ENCODE data around the gene CTSH. TPM values are rescaled to one million over a fixed set of nuclear protein-coding genes. Genes with fewer than 3 reads are reported as not detected.
"Not testable (repeated sequence)": the region's sequence is repeated elsewhere in the genome, so short reads cannot be mapped to it uniquely, and the experiment has no call there.

Gene CTSH
- total RNA-seq, 1 experiment from 2014 or later, result 14.4 TPM

- H3K36me3 Mint-ChIP-seq (ENCODE audit: insufficient read depth, unreplicated experiment), result peaks cover 65% of the 10 kb centered on the region
- no peaks in the 10 kb centered on the region for H3K27me3 Mint-ChIP-seq (ENCODE audit: insufficient read depth, unreplicated experiment)
- CTCF ChIA-PET, result interaction anchor here (0.8 kb wide), 1 partner anchor 304 kb away, joined by 3 read pairs; no protein-coding TSS in a partner anchor
- intact Hi-C loops (cut with micrococcal nuclease), result no loop called here
- no peak overlapping the region for H3K27ac Mint-ChIP-seq (ENCODE audit: low read depth, unreplicated experiment)
- no peaks in the 10 kb centered on the region for H3K9me3 Mint-ChIP-seq (ENCODE audit: unreplicated experiment)
- POLR2A ChIA-PET, result interaction anchor here (1.0 to 1.6 kb wide), 5 partner anchors 10 to 22 kb away, joined by 3 to 7 read pairs (median 4); no protein-coding TSS in a partner anchor
- H3K4me1 Mint-ChIP-seq (ENCODE audit: insufficient read depth, unreplicated experiment), result peaks cover 11% of the 10 kb centered on the region
- TF ChIP-seq, protein P1, sequence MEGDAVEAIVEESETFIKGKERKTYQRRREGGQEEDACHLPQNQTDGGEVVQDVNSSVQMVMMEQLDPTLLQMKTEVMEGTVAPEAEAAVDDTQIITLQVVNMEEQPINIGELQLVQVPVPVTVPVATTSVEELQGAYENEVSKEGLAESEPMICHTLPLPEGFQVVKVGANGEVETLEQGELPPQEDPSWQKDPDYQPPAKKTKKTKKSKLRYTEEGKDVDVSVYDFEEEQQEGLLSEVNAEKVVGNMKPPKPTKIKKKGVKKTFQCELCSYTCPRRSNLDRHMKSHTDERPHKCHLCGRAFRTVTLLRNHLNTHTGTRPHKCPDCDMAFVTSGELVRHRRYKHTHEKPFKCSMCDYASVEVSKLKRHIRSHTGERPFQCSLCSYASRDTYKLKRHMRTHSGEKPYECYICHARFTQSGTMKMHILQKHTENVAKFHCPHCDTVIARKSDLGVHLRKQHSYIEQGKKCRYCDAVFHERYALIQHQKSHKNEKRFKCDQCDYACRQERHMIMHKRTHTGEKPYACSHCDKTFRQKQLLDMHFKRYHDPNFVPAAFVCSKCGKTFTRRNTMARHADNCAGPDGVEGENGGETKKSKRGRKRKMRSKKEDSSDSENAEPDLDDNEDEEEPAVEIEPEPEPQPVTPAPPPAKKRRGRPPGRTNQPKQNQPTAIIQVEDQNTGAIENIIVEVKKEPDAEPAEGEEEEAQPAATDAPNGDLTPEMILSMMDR (IDR thresholded peaks at IDR 0.05; ENCODE audit: unreplicated experiment), result no peak
- DNase-seq (ENCODE audit: unreplicated experiment), result no peak
- BruUV-seq (replicated peaks), result no TSS peak
- H3K4me3 Mint-ChIP-seq (ENCODE audit: unreplicated experiment), result no peak overlapping the region
Measured at GRCh38 chr15:78880813-78881212, 64.0 kb downstream of the CTSH start.

DNA sequence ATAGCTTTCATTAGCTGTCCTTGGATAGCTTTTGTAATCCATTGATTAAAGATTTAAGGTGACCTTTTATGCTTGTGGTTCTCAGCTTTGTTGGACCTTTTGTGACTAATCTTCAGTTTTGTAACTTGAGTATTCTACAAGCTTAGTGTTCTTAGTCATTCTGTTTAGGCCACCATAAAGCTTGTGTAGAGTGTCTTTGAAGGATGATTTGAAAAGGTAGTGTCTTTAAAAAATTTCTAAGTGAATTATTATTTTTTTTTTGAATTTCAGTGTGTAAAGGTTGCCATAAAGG, 64.7 kb downstream of the CTSH start:
- Mint-ChIP-seq H3K4me3 (ENCODE audit: unreplicated experiment) (no peak overlapping the region), H3K4me1 (ENCODE audit: insufficient read depth, unreplicated experiment) (peaks cover 14% of the 10 kb centered on the region), H3K36me3 (ENCODE audit: insufficient read depth, unreplicated experiment) (peaks cover 61% of the 10 kb centered on the region), H3K27ac (ENCODE audit: low read depth, unreplicated experiment) (no peak overlapping the region), H3K27me3 (ENCODE audit: insufficient read depth, unreplicated experiment) (no peaks in the 10 kb centered on the region), H3K9me3 (ENCODE audit: unreplicated experiment) (no peaks in the 10 kb centered on the region)
- peak; percentile 45 for DNase-seq (ENCODE audit: unreplicated experiment)
- CTCF ChIA-PET, result interaction anchor here (0.8 to 1.2 kb wide), 6 partner anchors 20 to 304 kb away, joined by 3 to 5 read pairs (median 3); no protein-coding TSS in a partner anchor
- no TSS peak for BruUV-seq (replicated peaks)
- POLR2A ChIA-PET, result interaction anchor here (0.6 to 1.5 kb wide), 7 partner anchors 9 to 60 kb away, joined by 4 to 7 read pairs (median 4); no protein-coding TSS in a partner anchor
- intact Hi-C loops (cut with micrococcal nuclease), result no loop called here
- TF ChIP-seq, protein P1 (IDR thresholded peaks at IDR 0.05; ENCODE audit: unreplicated experiment), result no peak

GRCh38 chr15:78879517-78880241, 65.2 kb downstream of the CTSH start:
- intact Hi-C loops (cut with micrococcal nuclease), result no loop called here
- peaks cover 19% of the 10 kb centered on the region for H3K4me1 Mint-ChIP-seq (ENCODE audit: insufficient read depth, unreplicated experiment)
- no peaks in the 10 kb centered on the region for H3K27me3 Mint-ChIP-seq (ENCODE audit: insufficient read depth, unreplicated experiment)
- no peak overlapping the region for H3K4me3 Mint-ChIP-seq (ENCODE audit: unreplicated experiment)
- TF ChIP-seq, protein P1 (IDR thresholded peaks at IDR 0.05; ENCODE audit: unreplicated experiment), result no peak
- H3K36me3 Mint-ChIP-seq (ENCODE audit: insufficient read depth, unreplicated experiment), result peaks cover 61% of the 10 kb centered on the region
- no peak overlapping the region for H3K27ac Mint-ChIP-seq (ENCODE audit: low read depth, unreplicated experiment)
- no peaks in the 10 kb centered on the region for H3K9me3 Mint-ChIP-seq (ENCODE audit: unreplicated experiment)
- no peak for DNase-seq (ENCODE audit: unreplicated experiment)
- CTCF ChIA-PET, result interaction anchor here (0.6 to 1.2 kb wide), 7 partner anchors 20 to 767 kb away, joined by 3 to 7 read pairs (median 3); no protein-coding TSS in a partner anchor
- no TSS peak for BruUV-seq (replicated peaks)
- POLR2A ChIA-PET, result interaction anchor here (0.6 to 1.5 kb wide), 8 partner anchors 9 to 1615 kb away, joined by 3 to 7 read pairs (median 4); no protein-coding TSS in a partner anchor

DNA sequence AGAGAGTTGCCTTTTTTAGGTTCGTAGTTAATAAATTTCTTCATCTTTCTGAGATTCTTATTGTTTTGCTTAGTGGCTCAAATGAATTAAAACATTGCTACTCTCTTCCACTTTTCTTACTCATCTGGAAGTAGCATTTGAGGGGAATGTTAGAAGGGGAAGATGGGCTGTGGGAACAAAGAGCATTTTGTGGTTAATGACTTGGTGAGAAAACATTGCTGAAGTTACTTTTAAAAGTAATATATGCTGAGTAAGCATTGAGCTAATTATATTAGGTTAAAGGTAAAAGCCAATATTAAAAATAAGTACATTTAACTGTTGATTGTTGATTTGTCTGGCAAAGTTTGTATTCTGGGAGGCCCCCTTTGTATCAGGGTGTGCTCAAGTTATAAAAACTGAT, 66.5 kb downstream of the CTSH start:
- Mint-ChIP-seq H3K27me3 (ENCODE audit: insufficient read depth, unreplicated experiment) (no peaks in the 10 kb centered on the region), H3K4me1 (ENCODE audit: insufficient read depth, unreplicated experiment) (peaks cover 20% of the 10 kb centered on the region)

DNA sequence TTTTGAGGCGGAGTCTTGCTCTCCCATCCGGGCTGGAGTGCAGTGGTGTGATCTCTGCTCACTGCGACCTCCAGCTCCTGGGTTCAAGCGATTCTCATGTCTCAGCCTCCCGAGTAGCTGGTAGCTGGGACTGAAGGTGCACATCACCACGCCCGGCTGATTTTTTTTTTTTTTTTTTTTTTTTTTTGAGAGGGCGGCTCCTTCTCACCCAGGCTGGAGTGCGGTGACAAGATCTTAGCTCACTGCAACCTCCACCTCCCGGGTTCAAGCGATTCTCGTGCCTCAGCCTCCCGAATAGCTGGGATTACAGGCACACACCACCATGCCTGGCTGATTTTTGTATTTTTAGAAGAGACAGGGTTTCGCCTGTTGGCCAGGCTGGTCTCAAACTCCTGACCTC, 67.9 kb downstream of the CTSH start:
- Mint-ChIP-seq H3K4me1 (ENCODE audit: insufficient read depth, unreplicated experiment) (peaks cover 20% of the 10 kb centered on the region), H3K36me3 (ENCODE audit: insufficient read depth, unreplicated experiment) (peaks cover 44% of the 10 kb centered on the region)
- BruUV-seq (replicated peaks); intact Hi-C loops (cut with micrococcal nuclease); DNase-seq (ENCODE audit: unreplicated experiment); H3K9me3 Mint-ChIP-seq (ENCODE audit: unreplicated experiment); H3K27me3 Mint-ChIP-seq (ENCODE audit: insufficient read depth, unreplicated experiment); H3K27ac Mint-ChIP-seq (ENCODE audit: low read depth, unreplicated experiment); H3K4me3 Mint-ChIP-seq (ENCODE audit: unreplicated experiment): not testable (repeated sequence)
- ChIA-PET POLR2A (interaction anchor here (0.6 kb wide), 1 partner anchor 1782 kb away, joined by 3 read pairs; no protein-coding TSS in a partner anchor), CTCF (interaction anchor here (0.6 to 1.1 kb wide), 3 partner anchors 17 to 79 kb away, joined by 3 to 6 read pairs (median 3); no protein-coding TSS in a partner anchor)

More for the DNA sequence above, 66.5 kb downstream of the CTSH start:
- H3K27ac Mint-ChIP-seq (ENCODE audit: low read depth, unreplicated experiment), result peak overlapping the region; percentile 35
- no TSS peak for BruUV-seq (replicated peaks)
- H3K36me3 Mint-ChIP-seq (ENCODE audit: insufficient read depth, unreplicated experiment), result peaks cover 53% of the 10 kb centered on the region
- POLR2A ChIA-PET, result no interaction called here
- CTCF ChIA-PET, result interaction anchor here (0.6 to 0.7 kb wide), 3 partner anchors 86 to 461 kb away, joined by 3 to 4 read pairs (median 3); no protein-coding TSS in a partner anchor
- intact Hi-C loops (cut with micrococcal nuclease), result no loop called here
- H3K4me3 Mint-ChIP-seq (ENCODE audit: unreplicated experiment), result peak overlapping the region; percentile 22
- TF ChIP-seq, protein P1 (IDR thresholded peaks at IDR 0.05; ENCODE audit: unreplicated experiment), result no peak
- no peak for DNase-seq (ENCODE audit: unreplicated experiment)
- no peaks in the 10 kb centered on the region for H3K9me3 Mint-ChIP-seq (ENCODE audit: unreplicated experiment)

All from MCF 10A (cell line).